Measurements from ENCODE around the gene IER2. TPM values are rescaled to one million over a fixed set of nuclear protein-coding genes. Genes with fewer than 3 reads are reported as not detected.

The IER2 gene
- total and polyA plus RNA-seq, 9 of the 15 experiments (the other 6 are each of a cell fraction or from before 2014, with no cell fraction given): 4.5 to 205 (median 23.7) TPM

- TF ChIP-seq IFI16 (CRISPR knock-in tag; IDR thresholded peaks at IDR 0.05): no peak
- TF ChIP-seq, protein P1, sequence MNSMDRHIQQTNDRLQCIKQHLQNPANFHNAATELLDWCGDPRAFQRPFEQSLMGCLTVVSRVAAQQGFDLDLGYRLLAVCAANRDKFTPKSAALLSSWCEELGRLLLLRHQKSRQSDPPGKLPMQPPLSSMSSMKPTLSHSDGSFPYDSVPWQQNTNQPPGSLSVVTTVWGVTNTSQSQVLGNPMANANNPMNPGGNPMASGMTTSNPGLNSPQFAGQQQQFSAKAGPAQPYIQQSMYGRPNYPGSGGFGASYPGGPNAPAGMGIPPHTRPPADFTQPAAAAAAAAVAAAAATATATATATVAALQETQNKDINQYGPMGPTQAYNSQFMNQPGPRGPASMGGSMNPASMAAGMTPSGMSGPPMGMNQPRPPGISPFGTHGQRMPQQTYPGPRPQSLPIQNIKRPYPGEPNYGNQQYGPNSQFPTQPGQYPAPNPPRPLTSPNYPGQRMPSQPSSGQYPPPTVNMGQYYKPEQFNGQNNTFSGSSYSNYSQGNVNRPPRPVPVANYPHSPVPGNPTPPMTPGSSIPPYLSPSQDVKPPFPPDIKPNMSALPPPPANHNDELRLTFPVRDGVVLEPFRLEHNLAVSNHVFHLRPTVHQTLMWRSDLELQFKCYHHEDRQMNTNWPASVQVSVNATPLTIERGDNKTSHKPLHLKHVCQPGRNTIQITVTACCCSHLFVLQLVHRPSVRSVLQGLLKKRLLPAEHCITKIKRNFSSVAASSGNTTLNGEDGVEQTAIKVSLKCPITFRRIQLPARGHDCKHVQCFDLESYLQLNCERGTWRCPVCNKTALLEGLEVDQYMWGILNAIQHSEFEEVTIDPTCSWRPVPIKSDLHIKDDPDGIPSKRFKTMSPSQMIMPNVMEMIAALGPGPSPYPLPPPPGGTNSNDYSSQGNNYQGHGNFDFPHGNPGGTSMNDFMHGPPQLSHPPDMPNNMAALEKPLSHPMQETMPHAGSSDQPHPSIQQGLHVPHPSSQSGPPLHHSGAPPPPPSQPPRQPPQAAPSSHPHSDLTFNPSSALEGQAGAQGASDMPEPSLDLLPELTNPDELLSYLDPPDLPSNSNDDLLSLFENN (IDR thresholded peaks at IDR 0.05; ENCODE audit: low read depth in 2 of 2, low read length in 2 of 2): no peak; a peak in 1 of 4 replicates
- TF ChIP-seq HNRNPLL (IDR thresholded peaks at IDR 0.05; ENCODE audit: low read depth, low read length, poor library complexity, severe bottlenecking): no peak
- peak; percentile 69 to 95; a peak in 3 of 4 replicates for TF ChIP-seq KDM1A (IDR thresholded peaks at IDR 0.05)
- TF ChIP-seq HDAC3 (IDR thresholded peaks at IDR 0.05; ENCODE audit: borderline replicate concordance, partially characterized antibody): peak; percentile 39
- peak; percentile 90 for TF ChIP-seq ZC3H4 (CRISPR knock-in tag; IDR thresholded peaks at IDR 0.05; ENCODE audit: borderline replicate concordance)
- no peak for TF ChIP-seq TEAD2 (tag; IDR thresholded peaks at IDR 0.05)
- TF ChIP-seq, protein P2, sequence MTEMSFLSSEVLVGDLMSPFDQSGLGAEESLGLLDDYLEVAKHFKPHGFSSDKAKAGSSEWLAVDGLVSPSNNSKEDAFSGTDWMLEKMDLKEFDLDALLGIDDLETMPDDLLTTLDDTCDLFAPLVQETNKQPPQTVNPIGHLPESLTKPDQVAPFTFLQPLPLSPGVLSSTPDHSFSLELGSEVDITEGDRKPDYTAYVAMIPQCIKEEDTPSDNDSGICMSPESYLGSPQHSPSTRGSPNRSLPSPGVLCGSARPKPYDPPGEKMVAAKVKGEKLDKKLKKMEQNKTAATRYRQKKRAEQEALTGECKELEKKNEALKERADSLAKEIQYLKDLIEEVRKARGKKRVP (CRISPR knock-in tag; IDR thresholded peaks at IDR 0.05): no peak
- TF ChIP-seq ZNF121 (CRISPR knock-in tag; conservative IDR thresholded peaks at IDR 0.05): no peak
- TF ChIP-seq YY1 (IDR thresholded peaks at IDR 0.05; ENCODE audit: borderline replicate concordance in 1 of 3, control insufficient read depth in 1 of 3, extremely low read depth in 1 of 3, insufficient read depth in 3 of 3, insufficient read length in 1 of 3, insufficient replicate concordance in 2 of 3, low read depth in 1 of 3, low read length in 2 of 3): no peak
- TF ChIP-seq POLR2AphosphoS2 (IDR thresholded peaks at IDR 0.05; ENCODE audit: low read length): peak; percentile 94; the same call in 1 of the 2 replicates
- no peak for TF ChIP-seq ZNF133 (CRISPR knock-in tag; IDR thresholded peaks at IDR 0.05)
- TF ChIP-seq BRCA1 (IDR thresholded peaks at IDR 0.05): no peak
- TF ChIP-seq BRCA1 (CRISPR knock-in tag; IDR thresholded peaks at IDR 0.05): no peak
- no peak for TF ChIP-seq NFE2 (IDR thresholded peaks at IDR 0.05; ENCODE audit: low read depth)
- no peak for TF ChIP-seq ZNF707 (CRISPR knock-in tag; conservative IDR thresholded peaks at IDR 0.05)
- TF ChIP-seq PML (IDR thresholded peaks at IDR 0.05; ENCODE audit: low read length): 0 out of 2 replicates have a peak, but pooled peaks have one; percentile 17
- TF ChIP-seq, protein P3, sequence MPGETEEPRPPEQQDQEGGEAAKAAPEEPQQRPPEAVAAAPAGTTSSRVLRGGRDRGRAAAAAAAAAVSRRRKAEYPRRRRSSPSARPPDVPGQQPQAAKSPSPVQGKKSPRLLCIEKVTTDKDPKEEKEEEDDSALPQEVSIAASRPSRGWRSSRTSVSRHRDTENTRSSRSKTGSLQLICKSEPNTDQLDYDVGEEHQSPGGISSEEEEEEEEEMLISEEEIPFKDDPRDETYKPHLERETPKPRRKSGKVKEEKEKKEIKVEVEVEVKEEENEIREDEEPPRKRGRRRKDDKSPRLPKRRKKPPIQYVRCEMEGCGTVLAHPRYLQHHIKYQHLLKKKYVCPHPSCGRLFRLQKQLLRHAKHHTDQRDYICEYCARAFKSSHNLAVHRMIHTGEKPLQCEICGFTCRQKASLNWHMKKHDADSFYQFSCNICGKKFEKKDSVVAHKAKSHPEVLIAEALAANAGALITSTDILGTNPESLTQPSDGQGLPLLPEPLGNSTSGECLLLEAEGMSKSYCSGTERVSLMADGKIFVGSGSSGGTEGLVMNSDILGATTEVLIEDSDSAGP (CRISPR knock-in tag; IDR thresholded peaks at IDR 0.05): no peak
- TF ChIP-seq ZNF717 (CRISPR knock-in tag; IDR thresholded peaks at IDR 0.05): 0 out of 2 replicates have a peak, but pooled peaks have one; percentile 7
- no peak for TF ChIP-seq ZNF311 (CRISPR knock-in tag; IDR thresholded peaks at IDR 0.05)
- TF ChIP-seq FOXM1 (IDR thresholded peaks at IDR 0.05; ENCODE audit: low read depth): peak; percentile 74
- TF ChIP-seq FOXM1 (CRISPR knock-in tag; IDR thresholded peaks at IDR 0.05; ENCODE audit: low read depth): no peak
- TF ChIP-seq DIDO1 (tag; IDR thresholded peaks at IDR 0.05; ENCODE audit: low read depth): no peak
- no peak for TF ChIP-seq KLF16 (IDR thresholded peaks at IDR 0.05)
Observed at GRCh38 chr19:13154911-13155471, 4.8 kb downstream of the IER2 start (continued).
